GM21360 (cell line): Measurements from ENCODE around the gene PYGB.
"Not testable (repeated sequence)": the region's sequence is repeated elsewhere in the genome, so short reads cannot be mapped to it uniquely, and the experiment has no call there.

Experiments
- ATAC-seq: cut with Tn5 transposase; IDR thresholded peaks from one replicate; pipeline ENCODE4 v1.9.1; 2021; ENCODE audit warnings: mild to moderate bottlenecking, moderate library complexity; ENCODE audit not compliant: unreplicated experiment

Gene PYGB

DNA sequence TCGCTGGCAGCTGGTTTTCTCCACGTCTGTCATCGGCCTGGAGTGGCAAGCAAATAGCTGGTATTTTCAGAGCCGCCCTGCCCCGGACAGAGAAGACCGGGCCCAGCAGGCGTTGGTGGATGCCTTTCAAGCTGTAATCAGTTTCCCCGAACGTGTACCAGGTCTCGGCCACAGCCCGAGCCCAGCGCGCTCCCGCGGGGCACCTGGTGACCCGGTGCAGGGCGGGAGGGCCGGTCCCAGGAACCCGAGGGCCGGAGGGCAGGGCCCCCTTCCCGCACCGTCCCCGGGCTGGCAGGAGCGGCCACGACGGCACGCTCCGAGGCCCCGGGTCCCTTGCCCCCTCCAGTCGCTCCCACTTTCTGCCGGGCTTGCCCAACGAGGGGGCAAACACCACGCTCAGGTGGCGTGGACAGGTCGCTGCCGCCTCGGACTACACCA lies 348 bp upstream of the PYGB start:
- ATAC-seq: peak; percentile 19

DNA sequence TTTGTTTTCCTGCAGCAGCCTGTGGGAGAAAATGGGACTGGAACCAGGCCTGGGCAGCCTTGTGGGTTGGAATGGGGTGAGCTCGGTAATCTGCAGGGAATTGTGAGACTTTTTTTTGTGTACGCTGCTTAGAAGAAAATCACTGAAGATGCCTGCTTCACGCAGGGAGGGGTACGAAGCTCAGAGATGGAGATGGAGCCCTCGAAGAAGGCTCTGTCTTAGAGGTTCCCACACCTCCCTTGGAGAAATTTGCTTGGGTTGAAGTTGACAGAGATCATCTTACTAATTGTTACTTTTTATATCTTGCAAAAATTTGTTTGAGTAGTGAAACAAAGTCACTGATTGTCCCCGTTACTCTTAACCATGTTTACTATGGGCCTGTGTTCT lies 894 bp downstream of the PYGB start:
- no peak for ATAC-seq

DNA sequence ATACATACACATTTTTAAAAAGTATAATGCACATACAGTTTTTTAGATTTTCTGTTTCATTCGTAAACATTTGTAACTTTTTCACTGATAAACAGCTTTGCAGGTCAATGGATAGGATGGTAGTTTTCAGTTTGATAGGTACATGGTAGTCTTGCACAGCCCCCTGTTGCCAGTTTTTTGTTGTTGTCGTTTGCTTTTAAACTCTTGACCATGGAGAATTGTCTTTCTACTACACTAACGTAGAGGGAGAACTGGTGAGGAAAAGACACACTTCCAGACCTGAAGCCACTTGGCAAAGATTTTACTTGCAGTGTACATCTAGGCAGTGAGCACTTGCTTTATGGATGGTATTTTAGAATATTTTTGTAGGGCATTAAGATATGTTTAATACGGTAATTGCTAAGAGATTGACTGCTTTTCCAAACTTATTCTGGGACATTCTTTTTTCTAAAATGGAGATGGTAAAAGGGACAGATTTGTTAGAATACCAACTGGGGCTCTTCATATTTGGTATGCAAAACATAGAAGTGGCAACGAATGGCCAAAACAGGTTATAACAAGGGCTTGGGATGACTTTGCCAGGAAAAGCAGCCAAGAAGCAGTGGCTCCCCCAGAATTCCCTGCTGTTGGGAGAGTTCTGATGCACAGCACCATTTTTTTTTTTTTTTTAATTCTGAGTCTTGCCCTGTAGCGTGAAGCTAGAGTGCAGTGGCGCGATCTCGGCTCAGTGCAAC lies 1.5 kb downstream of the PYGB start:
- no peak for ATAC-seq

DNA sequence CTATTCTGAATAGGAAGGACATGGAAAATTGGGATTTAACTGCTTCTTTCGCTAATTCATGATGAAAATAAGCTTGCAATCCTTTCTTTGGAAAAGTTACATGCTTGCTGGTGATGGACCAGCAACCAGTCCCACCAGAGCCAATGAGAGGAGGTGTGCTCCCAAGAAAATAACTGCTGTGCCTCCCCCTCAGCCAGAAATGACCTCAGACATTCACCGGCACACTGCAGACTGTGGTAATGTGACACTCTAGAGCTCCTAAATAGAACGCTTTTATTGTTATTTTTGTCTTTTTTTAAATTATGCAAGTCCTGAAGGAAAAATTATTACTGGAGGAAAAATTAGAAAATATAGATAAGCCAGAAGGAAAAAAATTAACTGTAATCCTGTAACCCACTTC lies 2.6 kb downstream of the PYGB start:
- ATAC-seq: no peak

- no peak for ATAC-seq
These were observed 3.1 kb downstream of the PYGB start for GRCh38 chr20:25251019-25251418.

GRCh38 chr20:25251558-25251957 lies 3.7 kb downstream of the PYGB start:
- ATAC-seq: no peak

DNA sequence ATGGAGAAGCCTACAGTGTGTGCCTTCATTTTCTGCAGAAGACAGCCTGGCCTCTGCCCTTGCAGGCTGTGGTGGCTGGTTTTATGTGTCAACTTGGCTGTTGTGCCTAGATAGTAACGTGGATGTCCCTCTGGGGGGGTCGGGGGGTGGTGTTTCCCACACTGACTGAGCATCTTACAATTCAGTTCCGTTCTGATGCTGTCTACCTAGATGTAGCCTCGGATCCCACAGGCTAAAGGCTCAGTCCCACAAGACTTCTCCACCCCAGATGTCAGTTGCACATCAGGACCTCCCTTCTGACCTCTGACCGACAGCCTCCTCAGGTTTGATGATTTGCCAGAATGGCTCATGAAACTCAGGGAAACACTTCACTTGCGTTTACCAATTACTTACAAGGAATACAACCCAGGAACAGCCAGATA lies 4.4 kb downstream of the PYGB start:
- no peak for ATAC-seq

DNA sequence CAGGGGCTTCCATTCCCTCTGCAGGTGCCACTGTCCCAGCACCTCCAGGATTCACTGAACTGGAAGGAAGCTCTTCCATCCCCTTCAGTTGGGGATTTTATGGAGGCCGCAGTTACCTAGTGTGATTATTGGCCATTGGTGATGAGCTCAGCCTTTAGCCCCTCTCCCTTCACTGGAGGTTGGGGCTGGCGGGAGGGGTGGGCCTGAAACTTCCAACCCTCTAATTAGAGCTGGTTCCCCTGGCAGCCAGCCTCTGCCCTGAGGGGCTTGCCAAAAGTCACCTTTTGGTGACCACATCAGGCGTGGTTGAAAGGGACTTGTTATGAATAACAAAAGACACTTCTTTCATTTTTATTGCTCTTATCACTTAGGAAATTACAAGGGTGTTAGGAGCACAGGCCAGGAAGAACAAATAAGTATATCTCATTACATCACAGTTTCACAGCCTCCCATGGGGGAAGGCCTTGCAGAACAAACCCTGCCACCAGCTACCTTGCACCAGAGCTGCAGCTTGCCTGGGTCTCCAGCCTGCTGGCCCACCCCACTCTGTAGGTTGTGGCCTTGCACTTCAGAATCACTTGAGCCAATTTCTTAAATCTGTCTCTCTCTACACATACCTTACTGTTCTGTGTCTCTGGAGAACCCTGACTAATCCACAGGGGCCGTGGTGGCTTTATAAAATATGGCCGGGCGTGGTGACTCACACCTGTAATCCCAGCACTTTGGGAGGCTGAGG lies 5.0 kb downstream of the PYGB start:
- ATAC-seq: no peak

DNA sequence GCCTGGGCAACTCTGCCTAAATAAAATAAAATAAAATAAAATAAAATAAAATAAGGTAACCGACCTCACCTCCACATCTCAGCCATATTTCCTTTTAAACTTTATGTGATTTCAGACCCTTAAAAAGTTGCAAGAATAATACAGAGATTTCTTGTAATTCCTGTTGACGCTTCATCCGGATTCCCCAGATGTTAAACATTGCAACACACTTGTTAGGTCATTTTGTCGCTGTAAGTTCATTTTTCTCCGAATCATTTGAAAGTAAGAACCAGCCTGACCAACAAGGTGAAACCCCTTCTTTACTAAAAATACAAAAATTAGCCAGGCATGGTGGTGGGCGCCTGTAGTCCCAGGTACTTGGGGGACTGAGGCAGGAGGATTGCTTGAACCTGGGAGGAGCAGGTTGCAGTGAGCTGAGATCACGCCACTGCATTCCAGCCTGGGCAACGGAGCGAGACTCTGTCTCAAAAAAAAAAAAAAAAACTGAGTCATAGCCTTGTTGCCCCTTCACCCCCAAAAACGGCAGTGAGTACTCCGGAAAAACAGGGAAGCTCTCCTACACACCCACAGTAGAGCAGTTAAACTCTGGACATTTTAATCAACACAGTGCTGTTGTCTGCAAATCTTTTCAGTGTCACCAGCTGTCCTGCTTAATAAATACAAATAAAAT lies 5.9 kb downstream of the PYGB start:
- ATAC-seq: no peak

GRCh38 chr20:25254571-25254970 lies 6.7 kb downstream of the PYGB start:
- ATAC-seq: no peak

GRCh38 chr20:25254986-25255680 lies 7.2 kb downstream of the PYGB start:
- no peak for ATAC-seq

GRCh38 chr20:25256226-25256859 lies 8.5 kb downstream of the PYGB start:
- no peak for ATAC-seq

- ATAC-seq: no peak
These were observed 9.2 kb downstream of the PYGB start for GRCh38 chr20:25257130-25257529.

DNA sequence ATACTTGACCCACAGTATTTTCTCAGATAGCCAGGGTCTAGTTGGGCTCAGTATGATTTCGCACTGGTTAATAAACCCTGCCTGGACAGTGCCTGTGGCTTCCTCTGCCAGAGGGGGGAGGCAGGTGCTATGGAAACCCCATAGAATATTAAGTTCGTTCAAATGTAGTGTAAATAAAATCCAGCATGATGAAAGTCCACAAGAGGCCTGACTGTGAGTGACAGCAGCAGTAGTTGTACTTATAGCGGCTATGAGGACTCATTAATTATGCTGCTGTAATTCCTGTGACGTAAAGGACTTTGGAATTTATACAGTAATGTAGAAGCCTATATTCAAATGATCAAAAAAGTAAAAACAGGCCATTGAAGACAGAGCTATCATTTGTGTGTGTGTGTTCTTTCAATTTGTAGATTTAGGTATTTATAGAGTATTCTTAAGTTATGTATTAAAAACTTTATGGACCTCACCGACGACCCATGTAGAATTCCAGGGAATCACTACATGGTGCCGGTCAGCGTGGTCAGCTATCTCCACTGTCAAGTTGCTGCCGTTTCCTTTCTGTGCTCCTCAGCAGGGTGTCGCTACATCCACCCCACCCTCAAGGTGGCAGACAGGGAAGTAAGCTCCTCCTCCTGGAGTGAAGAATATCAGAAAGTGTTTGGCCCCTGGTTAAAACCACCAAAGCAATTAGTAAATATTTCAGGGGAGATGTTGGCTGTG lies 10.0 kb downstream of the PYGB start:
- ATAC-seq: no peak

DNA sequence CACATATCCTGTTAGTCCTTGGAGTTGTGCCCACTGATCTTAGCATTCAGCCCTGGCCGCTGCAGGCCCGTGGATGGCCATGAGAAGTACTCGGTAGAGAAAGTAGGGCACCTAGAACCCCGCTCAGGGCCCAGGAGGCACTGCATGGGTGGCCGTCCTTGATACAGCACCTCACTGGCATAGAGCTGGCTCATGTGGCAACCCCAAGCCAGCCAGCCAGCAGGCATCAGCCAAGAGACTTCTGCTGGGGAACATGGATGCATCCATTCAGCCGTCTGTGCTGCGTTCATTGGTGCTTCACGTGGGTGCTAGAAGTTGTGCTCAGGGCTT lies 10.6 kb downstream of the PYGB start:
- no peak for ATAC-seq

DNA sequence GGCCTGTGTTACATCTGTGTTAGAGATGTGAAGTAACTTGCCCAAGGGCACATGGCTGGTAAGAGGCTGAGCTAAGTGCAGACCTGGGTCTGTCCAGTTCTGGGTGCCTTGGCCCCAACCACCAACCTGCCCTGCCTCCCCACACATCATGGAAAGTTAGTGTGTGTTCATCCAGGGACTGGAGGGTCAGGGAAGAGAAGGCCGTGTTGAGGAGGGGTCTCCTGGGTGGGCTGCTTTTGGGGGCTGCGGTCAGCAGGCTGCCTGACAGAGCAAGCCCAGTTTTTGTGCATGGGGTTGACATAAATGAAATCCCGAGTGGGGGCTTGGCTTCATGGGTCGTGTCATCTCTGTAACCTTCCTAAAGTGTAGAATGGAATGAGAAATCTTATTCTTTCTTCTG lies 10.9 kb downstream of the PYGB start:
- ATAC-seq: no peak

- no peak for ATAC-seq
These were observed 11.5 kb downstream of the PYGB start for GRCh38 chr20:25259358-25259757.

GRCh38 chr20:25259788-25260254 lies 11.9 kb downstream of the PYGB start:
- ATAC-seq: no peak

DNA sequence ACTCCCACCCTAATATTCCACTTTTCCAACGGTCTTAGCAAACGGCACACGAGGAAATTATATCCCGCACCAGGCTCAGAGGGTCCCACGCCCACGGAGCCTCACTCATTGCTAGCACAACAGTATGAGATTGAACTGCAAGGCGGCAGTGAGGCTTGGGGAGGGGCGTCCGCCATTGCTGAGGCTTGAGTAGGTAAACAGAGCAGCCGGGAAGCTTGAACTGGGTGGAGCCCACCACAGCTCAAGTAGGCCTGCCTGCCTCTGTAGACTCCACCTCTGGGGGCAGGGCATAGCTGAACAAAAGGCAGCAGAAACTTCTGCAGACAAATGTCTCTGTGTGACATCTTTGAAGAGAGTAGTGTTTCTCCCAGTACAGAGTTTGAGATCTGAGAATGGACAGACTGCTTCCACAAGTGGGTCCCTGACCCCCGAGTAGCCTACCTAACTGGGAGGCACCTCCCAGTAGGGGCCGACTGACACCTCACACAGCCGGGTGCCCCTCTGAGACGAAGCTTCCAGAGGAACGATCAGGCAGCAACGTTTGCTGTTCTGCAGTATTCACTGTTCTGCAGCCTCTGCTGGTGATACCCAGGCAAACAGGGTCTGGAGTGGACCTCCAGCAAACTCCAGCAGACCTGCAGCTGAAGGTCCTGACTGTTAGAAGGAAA lies 13.0 kb downstream of the PYGB start:
- not testable (repeated sequence) for ATAC-seq
